Measurements from ENCODE around the gene SMOC2. TPM values are rescaled to one million over a fixed set of nuclear protein-coding genes. Genes with fewer than 3 reads are reported as not detected.

The SMOC2 gene
- total RNA-seq, 2 donors from 2014 or later: 17.8 to 167 TPM

DNA sequence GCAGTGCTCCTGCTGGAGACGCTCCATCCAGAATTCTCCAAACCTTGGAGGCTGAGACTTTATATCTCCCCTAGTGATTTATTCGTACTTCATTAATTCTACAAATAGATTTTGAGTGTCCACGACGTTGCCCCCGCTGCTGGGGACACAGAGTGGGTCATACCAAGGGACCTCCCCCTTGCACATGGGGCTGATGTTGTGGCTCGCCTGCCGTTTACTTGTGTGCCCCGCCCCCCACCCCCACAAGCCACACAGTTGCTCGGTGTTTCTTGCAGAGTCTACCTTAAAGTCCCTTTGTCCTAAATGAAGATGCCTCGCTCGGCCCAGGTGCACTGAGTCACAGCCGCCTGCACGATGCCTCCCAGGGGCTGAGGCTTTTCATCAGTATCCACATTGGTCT, 20.3 kb upstream of the SMOC2 start:
- TF ChIP-seq POLR2A (IDR thresholded peaks at IDR 0.05) (no peak), CTCF (IDR thresholded peaks at IDR 0.05) (no peak), POLR2AphosphoS5 (IDR thresholded peaks at IDR 0.05) (no peak)
- DNase-seq (ENCODE audit: low spot score): no peak
- 89% methylated on average over 13 of the region's 13 CpGs for WGBS
- Histone ChIP-seq H3K4me1 (replicated peaks) (no peaks in the 10 kb centered on the region), H3K9me3 (no peaks in the 10 kb centered on the region), H3K36me3 (no peaks in the 10 kb centered on the region), H3K27ac (no peak overlapping the region), H3K27me3 (replicated peaks; ENCODE audit: insufficient read depth) (no peaks in the 10 kb centered on the region), H3K4me3 (no peak overlapping the region)
- intact Hi-C loops (cut with DNase I): no loop called here

DNA sequence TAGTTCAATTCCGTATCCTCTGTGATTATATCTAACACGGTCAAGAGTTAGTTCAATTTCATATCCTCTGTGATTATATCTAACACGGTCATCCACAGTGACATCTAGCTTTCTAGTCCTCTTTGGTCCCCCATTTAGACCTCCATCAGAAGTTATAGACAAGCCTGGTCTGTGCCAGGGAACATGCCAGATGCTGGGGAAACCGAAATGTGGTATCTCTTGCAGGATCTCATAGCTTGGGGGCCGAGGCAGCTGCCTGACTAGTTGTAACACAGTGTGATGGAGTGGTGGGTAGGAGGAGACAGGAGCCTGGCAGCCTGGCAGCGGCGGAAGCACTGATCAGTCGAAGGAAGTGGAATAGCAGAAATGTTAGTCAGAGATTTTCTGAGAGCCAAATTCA, 13.8 kb upstream of the SMOC2 start:
- no peak for DNase-seq (ENCODE audit: low spot score)
- H3K4me1 ChIP-seq (replicated peaks): no peaks in the 10 kb centered on the region
- intact Hi-C loops (cut with DNase I): no loop called here
- 74% methylated on average over 8 of the region's 8 CpGs for WGBS
- no peaks in the 10 kb centered on the region for H3K36me3 ChIP-seq
- H3K27me3 ChIP-seq (replicated peaks; ENCODE audit: insufficient read depth): no peaks in the 10 kb centered on the region
- H3K4me3 ChIP-seq: no peak overlapping the region
- H3K9me3 ChIP-seq: no peaks in the 10 kb centered on the region
- no peak overlapping the region for H3K27ac ChIP-seq
- TF ChIP-seq POLR2A (IDR thresholded peaks at IDR 0.05): no peak
- no peak for TF ChIP-seq CTCF (IDR thresholded peaks at IDR 0.05)
- TF ChIP-seq POLR2AphosphoS5 (IDR thresholded peaks at IDR 0.05): no peak

DNA sequence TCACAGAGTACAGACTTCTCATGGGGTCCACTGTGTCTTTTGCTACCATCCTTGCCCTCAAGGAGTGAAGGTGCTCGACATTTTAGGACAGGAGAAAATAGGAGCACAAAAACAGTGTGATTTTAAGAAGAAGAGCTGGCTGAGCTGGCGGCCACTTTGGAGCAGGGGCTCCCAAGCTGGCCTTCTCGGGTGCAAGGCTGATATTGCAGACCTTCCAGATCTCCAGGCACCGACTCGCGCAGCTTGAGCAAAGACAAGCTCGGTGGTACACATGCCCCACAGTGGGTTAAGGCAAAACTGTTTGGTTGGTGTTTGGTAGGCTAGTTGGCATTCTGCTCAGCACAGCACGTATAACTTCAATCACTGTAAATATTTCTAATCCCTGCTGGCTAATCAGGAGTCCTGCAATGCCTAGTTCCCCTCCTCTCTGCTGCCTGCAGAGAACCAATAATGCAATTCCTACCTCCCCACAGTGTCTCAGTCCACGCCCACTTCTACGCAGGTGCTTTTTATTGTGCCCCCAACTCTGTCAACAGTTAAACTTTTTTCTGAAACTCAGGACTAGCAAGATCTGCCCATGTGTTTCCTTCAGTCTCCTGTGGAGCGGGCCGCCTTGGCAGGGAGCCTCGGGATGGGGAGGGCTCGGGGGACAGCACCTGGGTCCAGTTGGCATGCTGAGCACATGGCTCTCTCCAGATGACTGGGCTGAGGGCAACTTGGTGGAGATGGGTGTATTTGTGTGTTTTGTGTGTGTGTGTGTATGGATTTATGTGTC, 12.7 kb upstream of the SMOC2 start:
- WGBS: 54% methylated on average over 14 of the region's 14 CpGs
- DNase-seq (ENCODE audit: low spot score): no peak
- no peak overlapping the region for H3K27ac ChIP-seq
- H3K9me3 ChIP-seq: no peaks in the 10 kb centered on the region
- no peaks in the 10 kb centered on the region for H3K36me3 ChIP-seq
- H3K4me3 ChIP-seq: no peak overlapping the region
- intact Hi-C loops (cut with DNase I): no loop called here
- H3K4me1 ChIP-seq (replicated peaks): no peaks in the 10 kb centered on the region
- TF ChIP-seq CTCF (IDR thresholded peaks at IDR 0.05) (no peak), POLR2AphosphoS5 (IDR thresholded peaks at IDR 0.05) (peak; percentile 16)
- no peaks in the 10 kb centered on the region for H3K27me3 ChIP-seq (replicated peaks; ENCODE audit: insufficient read depth)

DNA sequence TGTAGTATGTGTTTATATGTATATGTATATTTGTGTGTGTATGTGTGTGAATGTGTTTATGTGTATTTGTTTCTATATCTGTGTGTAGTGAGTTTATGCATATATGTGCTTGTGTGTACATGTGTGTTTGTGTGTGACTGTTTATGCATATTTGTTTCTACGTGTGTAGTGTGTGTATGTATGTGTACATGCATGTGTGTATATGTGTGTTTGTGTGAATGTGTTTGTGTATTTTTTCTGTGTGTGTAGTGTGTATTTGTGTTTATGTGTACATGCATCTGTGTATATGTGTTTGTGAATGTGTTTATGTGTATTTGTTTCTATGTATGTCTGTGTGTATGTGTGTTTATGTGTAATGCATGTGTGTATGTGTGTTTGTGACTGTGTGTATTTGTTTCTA, 12.1 kb upstream of the SMOC2 start:
- intact Hi-C loops (cut with DNase I): no loop called here
- no peak for DNase-seq (ENCODE audit: low spot score)
- Histone ChIP-seq H3K27ac (no peak overlapping the region), H3K27me3 (replicated peaks; ENCODE audit: insufficient read depth) (no peaks in the 10 kb centered on the region), H3K4me3 (no peak overlapping the region), H3K36me3 (no peaks in the 10 kb centered on the region), H3K4me1 (replicated peaks) (no peaks in the 10 kb centered on the region), H3K9me3 (no peaks in the 10 kb centered on the region)
- WGBS: 88% methylated on average over 1 of the region's 1 CpG
- TF ChIP-seq POLR2A (IDR thresholded peaks at IDR 0.05) (no peak), CTCF (IDR thresholded peaks at IDR 0.05) (no peak), POLR2AphosphoS5 (IDR thresholded peaks at IDR 0.05) (no peak)

- intact Hi-C loops (cut with DNase I): no loop called here
- 98% methylated on average over 9 of the region's 9 CpGs for WGBS
- DNase-seq (ENCODE audit: low spot score): no peak
Measured at GRCh38 chr6:168432196-168432595, 8.8 kb upstream of the SMOC2 start.

More at GRCh38 chr6:168432196-168432595, 8.8 kb upstream of the SMOC2 start:
- H3K9me3 ChIP-seq: no peaks in the 10 kb centered on the region
- H3K27ac ChIP-seq: no peak overlapping the region
- H3K4me1 ChIP-seq (replicated peaks): no peaks in the 10 kb centered on the region
- H3K4me3 ChIP-seq: no peak overlapping the region
- TF ChIP-seq CTCF (IDR thresholded peaks at IDR 0.05) (no peak), POLR2A (IDR thresholded peaks at IDR 0.05) (no peak), POLR2AphosphoS5 (IDR thresholded peaks at IDR 0.05) (no peak)
- no peaks in the 10 kb centered on the region for H3K27me3 ChIP-seq (replicated peaks; ENCODE audit: insufficient read depth)
- no peaks in the 10 kb centered on the region for H3K36me3 ChIP-seq

All from prostate gland (tissue), 2 donors.